ENCODE measurements around the gene OR8G5.
"Not testable (repeated sequence)": the region's sequence is repeated elsewhere in the genome, so short reads cannot be mapped to it uniquely, and the experiment has no call there.

Gene OR8G5, protein sequence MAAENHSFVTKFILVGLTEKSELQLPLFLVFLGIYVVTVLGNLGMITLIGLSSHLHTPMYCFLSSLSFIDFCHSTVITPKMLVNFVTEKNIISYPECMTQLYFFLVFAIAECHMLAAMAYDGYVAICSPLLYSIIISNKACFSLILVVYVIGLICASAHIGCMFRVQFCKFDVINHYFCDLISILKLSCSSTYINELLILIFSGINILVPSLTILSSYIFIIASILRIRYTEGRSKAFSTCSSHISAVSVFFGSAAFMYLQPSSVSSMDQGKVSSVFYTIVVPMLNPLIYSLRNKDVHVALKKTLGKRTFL

DNA sequence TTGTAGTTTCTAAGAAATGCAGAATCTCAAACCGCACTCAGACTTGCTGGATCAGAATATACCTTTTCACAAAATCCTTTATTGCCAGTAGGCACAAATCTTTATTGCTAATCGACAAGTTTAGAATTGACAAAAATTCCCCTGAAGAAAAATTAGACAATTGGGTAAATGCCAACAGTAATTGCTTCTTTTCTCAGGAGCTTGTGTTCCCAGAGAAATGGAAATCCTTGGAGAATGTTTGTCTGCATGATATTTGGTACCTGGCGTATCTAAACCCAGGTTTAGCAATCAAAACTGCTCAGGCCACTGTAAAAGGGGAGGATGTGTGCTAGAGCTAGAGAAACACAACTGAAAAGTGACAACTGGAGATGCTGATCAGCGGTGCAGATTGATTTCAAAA lies at the start of gene OR8G5:
Gene OR8G5 (plus strand): TSS at position 301 of the 400 bp plus-strand sequence. CDS start 8,556 bp downstream, outside the sequence.
- DNase-seq: no peak

DNA sequence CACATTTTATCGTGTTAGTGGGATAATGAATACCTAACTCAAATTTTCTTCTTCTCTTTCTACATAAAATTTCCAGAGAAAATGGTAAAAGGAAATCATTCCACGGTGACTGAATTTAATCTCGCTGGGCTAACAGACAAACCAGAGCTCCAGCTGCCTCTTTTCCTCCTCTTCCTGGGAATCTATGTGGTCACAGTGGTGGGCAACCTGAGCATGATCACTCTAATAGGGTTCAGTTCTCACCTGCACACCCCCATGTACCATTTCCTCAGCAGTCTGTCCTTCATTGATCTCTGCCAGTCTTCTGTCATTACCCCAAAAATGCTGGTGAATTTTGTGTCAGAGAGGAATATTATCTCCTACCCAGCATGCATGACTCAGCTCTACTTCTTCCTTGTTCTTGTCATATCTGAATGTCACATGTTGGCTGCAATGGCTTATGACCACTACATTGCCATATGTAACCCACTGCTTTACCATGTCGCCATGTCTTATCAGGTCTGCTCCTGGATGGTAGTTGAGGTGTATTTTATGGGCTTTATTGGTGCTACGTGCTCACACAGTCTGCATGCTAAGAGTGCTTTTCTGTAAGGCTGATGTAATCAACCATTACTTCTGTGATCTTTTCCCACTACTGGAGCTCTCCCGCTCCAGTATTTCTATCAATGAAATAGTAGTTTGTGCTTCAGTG lies 48.9 kb upstream of the OR8G5 start:
- DNase-seq: no peak

DNA sequence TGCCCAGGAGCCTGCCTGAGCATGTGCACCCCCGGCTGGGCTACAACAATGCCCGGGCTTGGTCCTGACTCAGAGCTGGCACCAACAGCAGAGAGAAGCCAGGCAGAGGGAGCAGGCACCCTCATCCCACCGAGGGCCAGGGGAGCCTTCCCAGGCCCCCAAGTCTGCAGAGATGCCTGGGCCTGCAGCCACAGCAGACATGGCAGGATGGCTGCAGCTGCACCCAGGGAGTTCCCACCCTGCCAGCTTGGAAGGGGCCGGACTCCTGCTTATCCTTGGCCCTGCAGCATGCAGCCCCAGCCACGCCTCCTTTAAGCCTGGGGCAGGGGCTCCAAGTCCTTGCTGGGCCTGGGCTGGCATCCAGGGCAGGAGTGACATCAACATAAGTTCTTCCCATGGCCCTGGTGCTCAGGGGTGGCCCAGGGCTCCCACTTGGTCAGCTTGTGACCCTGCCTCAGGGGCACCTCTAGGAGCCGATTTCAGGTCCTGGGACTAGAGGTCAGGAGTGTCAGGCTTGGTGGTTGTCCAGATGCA lies 46.3 kb upstream of the OR8G5 start:
- DNase-seq: no peak

DNA sequence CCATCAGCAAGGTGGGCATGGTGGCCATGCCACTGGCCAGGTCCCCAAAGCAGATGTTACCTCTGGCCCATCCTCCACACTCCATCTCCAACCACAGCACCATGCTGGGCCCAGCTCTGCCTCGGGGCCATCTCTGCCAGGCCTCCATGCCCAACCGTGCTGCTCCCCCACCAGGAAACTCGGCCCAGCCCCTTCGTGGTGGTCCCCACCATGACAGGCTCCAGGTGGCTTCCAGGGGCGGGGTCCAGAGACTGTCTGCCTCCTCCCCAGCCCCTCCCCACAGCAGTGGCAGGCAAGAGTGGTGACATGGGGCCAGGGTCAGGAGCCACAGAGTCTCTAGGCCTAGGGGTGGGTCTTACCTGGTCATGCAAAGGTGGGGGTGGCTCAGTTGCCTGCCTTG lies 45.8 kb upstream of the OR8G5 start:
- no peak for DNase-seq

DNA sequence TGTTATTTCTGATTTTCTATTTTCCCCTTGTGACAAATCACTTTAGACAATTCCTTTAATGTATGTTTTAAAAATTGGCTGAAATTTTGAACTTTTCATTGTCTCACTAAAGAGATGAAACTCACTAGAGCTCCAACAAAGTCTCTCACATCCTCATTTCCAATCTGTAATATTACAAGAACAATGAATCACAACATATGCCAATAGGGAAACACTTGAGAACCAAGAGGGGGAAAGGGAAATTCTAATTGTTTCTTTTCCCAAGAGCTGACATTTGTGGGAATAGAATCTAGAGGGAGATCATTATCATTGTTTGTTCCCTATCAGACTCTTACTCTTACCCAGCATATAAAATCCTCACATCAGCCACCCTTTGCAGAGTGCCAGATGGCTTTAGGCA lies 44.9 kb upstream of the OR8G5 start:
- DNase-seq: no peak

DNA sequence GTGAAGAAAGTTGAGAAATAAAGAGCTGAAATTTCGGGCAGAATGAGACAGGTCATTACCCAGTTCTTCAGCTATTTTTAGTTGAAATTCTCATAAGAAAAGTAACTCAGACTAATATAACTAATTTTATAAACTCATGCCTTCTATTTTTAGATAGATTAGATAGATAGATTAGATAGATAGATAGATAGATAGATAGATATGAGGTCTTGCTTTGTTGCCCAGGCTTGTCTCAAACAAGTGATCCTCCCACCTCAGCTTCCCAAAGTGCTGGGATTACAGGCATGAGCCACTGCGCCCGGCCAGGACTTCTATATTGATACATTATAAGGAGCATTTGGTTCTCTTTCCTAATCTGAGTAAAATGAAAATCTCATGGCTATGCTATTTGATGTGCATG lies 42.1 kb upstream of the OR8G5 start:
- no peak for DNase-seq

DNA sequence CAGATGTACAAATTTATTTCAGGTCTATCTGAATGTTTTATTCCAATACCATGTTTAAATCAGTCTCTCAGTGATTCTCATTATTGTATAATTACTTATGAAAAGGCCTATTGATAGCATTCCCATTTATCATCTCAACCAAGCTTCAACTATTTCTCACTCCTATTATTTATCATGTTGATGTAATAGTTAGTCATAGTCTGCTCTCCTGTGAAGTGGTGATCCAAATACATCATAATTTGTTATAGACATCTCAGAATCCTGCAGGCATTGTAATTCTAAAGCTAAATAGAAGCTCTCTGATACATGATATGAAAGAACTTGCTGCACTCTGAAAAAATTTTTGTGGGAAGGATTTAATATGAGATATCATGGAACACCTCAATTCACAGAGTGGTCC lies 37.0 kb upstream of the OR8G5 start:
- no peak for DNase-seq

DNA sequence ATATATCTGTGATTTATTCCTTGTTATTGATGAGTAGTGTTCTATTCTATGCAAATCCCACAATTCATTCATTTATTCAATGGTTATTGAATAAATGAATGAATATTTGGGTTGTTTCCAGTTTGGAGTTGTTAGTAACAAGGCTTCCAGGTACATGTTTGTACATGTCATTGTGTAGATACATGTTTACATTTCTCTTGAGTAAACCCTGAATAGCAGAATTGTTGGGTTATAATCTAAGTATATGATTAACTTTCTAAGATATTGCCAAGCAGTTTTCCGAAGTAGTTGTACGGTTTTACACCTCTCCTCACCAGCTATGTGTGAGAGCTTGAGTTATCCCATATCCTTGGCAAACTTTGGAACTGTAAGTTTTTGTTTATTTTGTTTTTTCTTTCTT lies 33.8 kb upstream of the OR8G5 start:
- no peak for DNase-seq

DNA sequence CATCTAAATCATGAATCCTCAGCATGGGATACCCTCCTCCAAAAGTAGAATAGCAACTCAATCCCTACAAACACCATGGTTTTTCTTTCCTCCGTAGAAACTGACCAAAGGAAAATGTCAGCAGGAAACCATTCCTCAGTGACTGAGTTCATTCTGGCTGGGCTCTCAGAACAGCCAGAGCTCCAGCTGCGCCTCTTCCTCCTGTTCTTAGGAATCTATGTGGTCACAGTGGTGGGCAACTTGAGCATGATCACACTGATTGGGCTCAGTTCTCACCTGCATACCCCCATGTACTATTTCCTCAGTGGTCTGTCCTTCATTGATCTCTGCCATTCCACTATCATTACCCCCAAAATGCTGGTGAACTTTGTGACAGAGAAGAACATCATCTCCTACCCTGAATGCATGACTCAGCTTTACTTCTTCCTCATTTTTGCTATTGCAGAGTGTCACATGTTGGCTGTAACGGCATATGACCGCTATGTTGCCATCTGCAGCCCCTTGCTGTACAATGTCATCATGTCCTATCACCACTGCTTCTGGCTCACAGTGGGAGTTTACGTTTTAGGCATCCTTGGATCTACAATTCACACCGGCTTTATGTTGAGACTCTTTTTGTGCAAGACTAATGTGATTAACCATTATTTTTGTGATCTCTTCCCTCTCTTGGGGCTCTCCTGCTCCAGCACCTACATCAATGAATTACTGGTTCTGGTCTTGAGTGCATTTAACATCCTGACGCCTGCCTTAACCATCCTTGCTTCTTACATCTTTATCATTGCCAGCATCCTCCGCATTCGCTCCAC lies 31.4 kb upstream of the OR8G5 start:
- DNase-seq: not testable (repeated sequence)

DNA sequence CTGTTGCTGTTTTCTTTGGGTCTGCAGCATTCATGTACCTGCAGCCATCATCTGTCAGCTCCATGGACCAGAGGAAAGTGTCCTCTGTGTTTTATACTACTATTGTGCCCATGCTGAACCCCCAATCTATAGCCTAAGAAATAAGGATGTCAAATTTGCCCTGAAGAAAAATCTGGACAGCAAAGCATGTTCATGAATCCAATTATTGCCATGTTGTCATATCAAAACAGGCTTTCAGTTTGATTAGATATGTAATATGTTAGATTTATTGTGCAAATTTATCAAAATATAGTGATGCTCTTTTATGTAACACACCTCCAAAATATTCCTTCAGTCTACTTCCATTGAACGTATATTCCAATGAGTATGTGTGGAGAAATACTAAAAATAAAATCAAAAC lies 30.7 kb upstream of the OR8G5 start:
- no peak for DNase-seq

DNA sequence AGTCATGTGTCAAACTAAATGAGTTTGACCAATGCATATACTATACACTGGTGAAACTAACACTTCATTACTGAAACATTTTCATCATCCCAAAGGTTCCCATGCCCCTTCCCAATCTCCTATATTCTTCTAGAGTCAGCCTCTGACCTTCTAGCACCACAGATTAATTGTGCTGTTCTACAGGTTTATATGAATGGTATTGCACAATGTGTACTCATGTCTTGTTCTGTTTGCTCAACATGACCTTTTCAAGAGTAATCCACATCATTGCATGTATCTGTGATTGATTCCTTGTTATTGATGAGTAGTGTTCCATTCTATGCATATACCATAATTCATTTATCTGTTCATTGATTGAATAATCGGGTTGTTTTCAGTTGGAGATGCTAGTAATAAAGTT lies 22.8 kb upstream of the OR8G5 start:
- no peak for DNase-seq

DNA sequence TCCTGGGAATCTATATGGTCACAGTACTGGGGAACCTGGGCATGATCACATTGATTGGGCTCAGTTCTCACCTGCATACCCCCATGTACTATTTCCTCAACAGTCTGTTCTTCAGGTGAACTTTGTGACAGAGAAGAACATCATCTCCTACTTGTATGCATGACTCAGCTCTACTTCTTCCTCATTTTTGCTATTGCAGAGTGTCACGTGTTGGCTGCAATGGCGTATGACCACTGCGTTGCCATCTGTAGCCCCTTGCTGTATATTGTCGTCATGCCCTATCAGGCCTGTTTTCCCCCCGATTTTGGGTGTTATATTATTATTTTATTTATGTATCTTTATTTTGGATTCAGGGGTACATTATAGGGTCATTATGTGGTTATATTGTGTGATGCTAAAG lies 17.7 kb upstream of the OR8G5 start:
- DNase-seq: no peak

DNA sequence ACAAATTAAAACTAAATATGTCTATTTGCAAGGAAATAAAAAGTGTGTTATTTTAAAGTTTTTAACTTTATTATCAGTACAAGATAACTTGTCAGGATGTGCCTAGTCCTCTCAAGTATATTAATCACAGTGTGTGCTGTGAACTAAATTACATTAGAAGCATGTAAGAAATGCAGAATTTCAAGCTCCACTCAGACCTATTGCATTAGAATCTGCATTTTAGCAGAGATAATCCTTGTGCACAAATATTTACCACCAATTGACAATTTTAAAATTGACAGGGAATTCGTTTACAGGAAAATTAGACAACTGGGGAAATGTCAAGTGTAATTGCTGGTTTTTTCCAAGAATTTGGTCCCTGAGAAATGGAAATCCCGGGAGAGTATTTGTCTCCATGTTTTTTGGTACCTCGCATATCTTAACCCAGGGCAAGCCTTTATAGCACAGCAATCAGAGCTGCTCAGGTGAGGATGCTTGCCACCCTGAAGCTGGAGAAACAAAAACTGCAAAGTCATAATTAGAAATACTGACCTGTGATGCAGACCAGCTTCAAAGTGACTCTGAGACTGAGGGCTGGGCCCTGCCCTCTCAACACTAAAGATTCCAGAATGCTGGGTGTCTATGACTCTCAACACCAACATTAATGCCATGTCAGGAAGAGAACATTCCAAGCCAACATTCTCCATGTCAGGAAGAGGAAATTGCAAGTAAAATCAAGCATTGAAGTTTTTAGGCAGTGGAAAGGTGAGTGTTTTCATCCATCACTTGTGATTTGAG lies 15.4 kb upstream of the OR8G5 start, which contains the start of gene OR8G1:
Gene OR8G1 (plus strand): TSS at position 475 of the 777 bp plus-strand sequence. CDS start 8,581 bp downstream, outside the sequence.
- DNase-seq: no peak

DNA sequence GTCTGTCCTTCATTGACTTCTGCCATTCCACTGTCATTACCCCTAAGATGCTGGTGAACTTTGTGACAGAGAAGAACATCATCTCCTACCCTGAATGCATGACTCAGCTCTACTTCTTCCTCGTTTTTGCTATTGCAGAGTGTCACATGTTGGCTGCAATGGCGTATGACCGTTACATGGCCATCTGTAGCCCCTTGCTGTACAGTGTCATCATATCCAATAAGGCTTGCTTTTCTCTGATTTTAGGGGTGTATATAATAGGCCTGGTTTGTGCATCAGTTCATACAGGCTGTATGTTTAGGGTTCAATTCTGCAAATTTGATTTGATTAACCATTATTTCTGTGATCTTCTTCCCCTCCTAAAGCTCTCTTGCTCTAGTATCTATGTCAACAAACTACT lies 6.3 kb upstream of the OR8G5 start:
- DNase-seq: not testable (repeated sequence)

DNA sequence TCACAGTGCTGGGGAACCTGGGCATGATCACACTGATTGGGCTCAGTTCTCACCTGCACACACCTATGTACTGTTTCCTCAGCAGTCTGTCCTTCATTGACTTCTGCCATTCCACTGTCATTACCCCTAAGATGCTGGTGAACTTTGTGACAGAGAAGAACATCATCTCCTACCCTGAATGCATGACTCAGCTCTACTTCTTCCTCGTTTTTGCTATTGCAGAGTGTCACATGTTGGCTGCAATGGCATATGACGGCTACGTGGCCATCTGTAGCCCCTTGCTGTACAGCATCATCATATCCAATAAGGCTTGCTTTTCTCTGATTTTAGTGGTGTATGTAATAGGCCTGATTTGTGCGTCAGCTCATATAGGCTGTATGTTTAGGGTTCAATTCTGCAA lies 8.9 kb downstream of the OR8G5 start:
- DNase-seq: not testable (repeated sequence)

DNA sequence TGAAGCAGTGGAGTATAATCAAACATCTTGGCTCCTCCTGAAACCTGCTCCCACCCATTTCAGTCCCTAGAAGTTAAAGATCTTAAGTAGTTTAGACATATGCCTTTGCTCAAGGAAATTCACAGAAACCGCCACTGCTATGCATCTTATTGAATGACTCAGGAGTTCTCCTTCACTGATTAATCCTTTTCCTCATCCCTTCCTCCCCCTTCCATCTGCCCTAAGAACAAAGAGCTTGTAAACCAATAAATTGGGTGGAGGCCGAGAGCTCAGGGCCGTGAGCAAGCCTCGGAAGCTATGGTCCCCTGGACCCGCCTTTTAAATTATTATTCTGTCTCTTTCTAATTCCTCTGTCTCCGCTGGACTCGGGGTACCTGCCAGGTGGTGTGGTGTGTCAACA lies 14.7 kb downstream of the OR8G5 start:
- not testable (repeated sequence) for DNase-seq

DNA sequence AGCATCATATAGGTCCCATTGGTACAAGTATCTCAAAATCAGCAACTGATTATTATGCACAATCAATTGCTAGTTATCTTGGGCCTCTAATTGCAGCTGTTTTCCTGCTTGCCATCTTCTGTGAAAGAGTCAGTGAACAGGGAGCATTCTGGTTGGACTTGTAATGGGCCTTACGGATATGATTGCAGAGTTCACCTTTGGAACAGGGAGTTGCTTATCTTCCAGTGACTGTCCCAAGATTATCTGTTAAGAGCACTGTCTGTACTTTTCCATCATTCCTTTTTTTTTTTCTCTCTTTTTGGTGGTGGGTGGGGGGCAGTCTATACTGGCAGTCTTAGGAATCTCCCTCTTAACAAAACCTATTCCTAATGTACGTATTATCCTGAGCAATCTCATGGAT lies 17.8 kb downstream of the OR8G5 start:
- DNase-seq: no peak

DNA sequence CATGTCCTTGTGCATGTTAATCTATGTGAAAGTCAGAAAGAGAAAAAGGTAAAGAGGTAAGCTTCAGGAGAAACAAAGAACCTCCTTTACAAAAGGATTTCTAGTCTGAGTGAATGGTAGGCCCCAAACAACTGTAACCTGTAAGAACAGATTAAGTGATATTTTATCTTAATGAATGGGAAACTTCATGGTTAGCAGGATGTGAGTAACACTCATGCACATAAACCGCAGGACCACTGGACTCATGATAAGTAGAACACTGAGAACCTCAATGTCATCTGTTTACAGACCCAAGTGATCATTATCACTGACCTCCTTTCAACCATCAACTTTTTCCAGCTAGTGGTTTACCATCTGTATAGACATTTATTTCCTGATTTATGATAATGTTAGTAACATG lies 19.9 kb downstream of the OR8G5 start:
- DNase-seq: no peak

DNA sequence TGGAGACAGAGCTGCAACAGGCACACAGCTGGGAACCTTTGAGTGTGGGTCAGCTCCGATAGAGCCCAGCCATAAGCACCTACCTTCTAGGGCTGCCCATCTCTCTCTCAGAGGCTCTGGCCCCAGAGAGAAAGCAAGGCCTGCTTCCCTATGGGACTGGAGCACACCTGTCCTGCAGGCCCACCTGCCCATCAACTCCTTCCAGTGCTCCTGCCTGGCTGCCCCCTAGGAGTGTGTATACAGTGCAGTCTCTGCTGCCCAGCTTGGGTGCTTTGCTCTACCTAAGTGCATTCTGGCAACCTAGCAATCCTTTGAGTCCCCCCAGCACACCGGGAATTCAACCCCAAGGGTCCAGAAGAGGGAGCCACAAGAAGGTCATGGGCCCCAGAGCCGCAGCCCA lies 21.0 kb downstream of the OR8G5 start:
- DNase-seq: no peak

DNA sequence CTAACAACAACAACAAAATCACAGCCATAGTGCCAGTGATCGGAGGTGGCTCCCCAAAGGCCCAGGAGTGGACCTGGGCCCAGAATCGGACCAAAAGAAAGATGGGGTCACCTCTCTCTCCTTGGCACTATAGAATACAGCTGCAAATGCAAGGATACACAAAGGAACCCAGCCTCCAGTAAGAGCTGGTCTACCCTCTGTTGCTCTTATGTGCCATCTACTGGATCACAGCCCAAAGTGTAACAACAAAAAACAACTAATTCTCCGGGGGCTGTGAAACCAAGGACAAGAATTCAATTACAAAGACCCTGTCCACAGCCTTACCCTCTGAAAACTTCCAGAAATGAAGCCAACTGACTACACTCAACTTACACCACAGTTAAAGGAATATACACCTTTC lies 21.6 kb downstream of the OR8G5 start:
- no peak for DNase-seq

DNA sequence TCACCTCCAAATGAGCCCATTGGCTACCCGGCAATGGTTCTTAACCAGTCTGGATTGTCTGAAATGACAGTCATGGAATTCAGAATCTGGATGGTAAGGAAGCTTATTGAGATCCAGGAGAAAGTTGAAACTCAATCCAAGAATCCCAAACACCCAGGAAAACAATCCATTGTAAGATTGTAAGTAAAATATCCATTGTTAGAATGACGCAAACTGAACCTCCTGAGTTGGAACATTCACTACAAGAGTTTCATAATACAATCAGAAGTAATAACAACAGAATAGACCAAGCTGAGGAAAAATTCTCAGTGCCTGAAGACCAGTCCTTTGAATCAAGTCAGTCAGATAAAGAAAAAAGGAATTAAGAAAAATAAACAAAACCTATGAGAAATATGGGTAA lies 22.1 kb downstream of the OR8G5 start:
- no peak for DNase-seq

DNA sequence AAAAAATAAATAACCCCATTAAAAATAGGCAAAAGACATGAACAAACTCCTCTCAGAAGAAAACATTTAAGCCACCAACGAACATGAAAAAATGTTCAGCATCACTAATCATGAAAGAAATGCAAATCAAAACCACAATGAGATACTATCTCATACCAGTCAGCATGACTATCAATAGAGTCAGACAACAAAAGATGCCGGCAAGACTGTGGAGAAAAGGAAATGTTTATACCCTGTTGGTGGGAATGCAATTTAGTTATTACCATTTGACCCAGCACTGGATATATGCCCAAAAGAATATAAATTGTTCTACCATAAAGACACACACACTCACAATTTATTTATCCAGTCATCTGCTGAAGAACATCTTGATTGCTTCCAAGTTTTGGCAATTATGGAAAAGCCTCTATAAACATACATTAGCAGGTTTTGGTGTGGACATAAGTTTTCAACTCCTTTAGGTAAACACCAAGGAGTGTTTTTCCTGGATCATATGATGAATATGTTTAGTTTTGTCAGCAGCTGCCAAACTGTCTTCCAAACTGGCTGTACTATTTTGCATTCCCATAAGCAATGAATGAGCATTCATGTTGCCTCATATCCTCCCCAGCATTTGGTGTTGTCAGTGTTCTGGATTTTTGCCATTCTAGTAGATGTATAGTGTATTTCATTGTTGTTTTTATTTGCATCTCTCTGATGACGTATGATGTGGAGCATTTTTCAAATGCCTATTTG lies 29.6 kb downstream of the OR8G5 start:
- DNase-seq: no peak

All from activated CD8-positive, alpha-beta memory T cell treated with anti-CD3 and anti-CD28 coated beads, Interleukin-2, amount 50 U/mL, for 4 hours (primary cell).